Neuronal stem cell (in vitro differentiated cells): ENCODE measurements around the gene GGT6.

ENCODE experiments used
- DNase-seq: peaks from one replicate; pipeline ENCODE4 v3.0.0-alpha.2; 2013; ENCODE audit warnings: low spot score
- H2AFZ ChIP-seq: one replicate; pipeline ENCODE4 v1.6.1; 2013; ENCODE audit warnings: mild to moderate bottlenecking, low read length, inconsistent platforms
- H2AK5ac ChIP-seq: 2 replicates; pipeline ENCODE4 v1.6.1; 2013; ENCODE audit warnings: low read depth, mild to moderate bottlenecking, inconsistent platforms, low read length, moderate library complexity, mixed read lengths
- H2BK120ac ChIP-seq: 2 replicates; pipeline ENCODE4 v1.6.1; 2013; ENCODE audit warnings: low read depth, mild to moderate bottlenecking, inconsistent platforms, low read length, moderate library complexity, mixed read lengths
- H2BK12ac ChIP-seq: one replicate; pipeline ENCODE4 v1.6.1; 2013; ENCODE audit warnings: low read length, inconsistent platforms
- H2BK15ac ChIP-seq: 2 replicates; pipeline ENCODE4 v1.6.1; 2013; ENCODE audit warnings: mild to moderate bottlenecking, low read length, inconsistent platforms, mixed read lengths
- H2BK5ac ChIP-seq: one replicate; pipeline ENCODE4 v1.6.1; 2013; ENCODE audit warnings: inconsistent platforms, mild to moderate bottlenecking, low read length, moderate library complexity
- H3K14ac ChIP-seq: one replicate; pipeline ENCODE4 v1.6.1; 2013; ENCODE audit warnings: low read length, inconsistent platforms
- H3K18ac ChIP-seq: 2 replicates; pipeline ENCODE4 v1.6.1; 2013; ENCODE audit warnings: low read length, inconsistent platforms
- H3K23ac ChIP-seq: 2 replicates; pipeline ENCODE4 v1.6.1; 2013; ENCODE audit warnings: low read depth, mild to moderate bottlenecking, mixed read lengths, low read length, inconsistent platforms; ENCODE audit not compliant: poor library complexity
- H3K27ac ChIP-seq: replicated peaks from 3 replicates; pipeline ENCODE4 v1.5.1; 2013; ENCODE audit warnings: low read length, inconsistent platforms
- H3K27me3 ChIP-seq, 3 experiments: 2 replicates each; pipeline ENCODE4 v1.6.1; 2013; ENCODE audit warnings: low read length in 3 of 3, mild to moderate bottlenecking in 2 of 3, inconsistent platforms in 1 of 3, low read depth in 1 of 3, mixed read lengths in 1 of 3, moderate library complexity in 1 of 3; ENCODE audit not compliant: control insufficient read depth in 3 of 3, insufficient read depth in 3 of 3
- H3K36me3 ChIP-seq, 2 donors: replicated peaks in 1 of 2; 2 replicates each; pipeline ENCODE4 v1.6.1; 2013; ENCODE audit warnings: low read length in 2 of 2; ENCODE audit not compliant: control insufficient read depth in 2 of 2, insufficient read depth in 2 of 2
- H3K4ac ChIP-seq: 2 replicates; pipeline ENCODE4 v1.6.1; 2013; ENCODE audit warnings: inconsistent platforms, mild to moderate bottlenecking, low read length, moderate library complexity
- H3K4me1 ChIP-seq, 2 donors: 1 replicate in 1 of 2; 2 replicates in 1 of 2; pipeline ENCODE4 v1.6.1; 2013; ENCODE audit warnings: low read length in 2 of 2, low read depth in 1 of 2; ENCODE audit not compliant: control insufficient read depth in 2 of 2, insufficient read depth in 1 of 2
- H3K4me2 ChIP-seq: one replicate; pipeline ENCODE4 v1.6.1; 2013; ENCODE audit warnings: mild to moderate bottlenecking, low read length, inconsistent platforms; ENCODE audit not compliant: insufficient read depth, poor library complexity, severe bottlenecking
- H3K4me3 ChIP-seq, 2 donors: 2 replicates each; pipeline ENCODE4 v1.5.1; 2013; ENCODE audit warnings: low read length in 2 of 2, mild to moderate bottlenecking in 2 of 2, inconsistent platforms in 1 of 2, moderate library complexity in 1 of 2
- H3K79me1 ChIP-seq: one replicate; pipeline ENCODE4 v1.6.1; 2013; ENCODE audit warnings: low read depth, mild to moderate bottlenecking, inconsistent platforms, low read length, moderate library complexity
- H3K9ac ChIP-seq: one replicate; pipeline ENCODE4 v1.6.1; 2013; ENCODE audit warnings: mild to moderate bottlenecking, low read depth, low read length, inconsistent platforms; ENCODE audit not compliant: poor library complexity
- H3K9me3 ChIP-seq, 2 donors: replicated peaks in 1 of 2; 2 replicates each; pipeline versions ENCODE3 to v1.6.1; 2013; ENCODE audit warnings: low read length in 2 of 2, mild to moderate bottlenecking in 2 of 2, inconsistent platforms in 1 of 2, low read depth in 1 of 2, mixed read lengths in 1 of 2, moderate library complexity in 1 of 2; ENCODE audit not compliant: control insufficient read depth in 2 of 2, insufficient read depth in 1 of 2
- H4K8ac ChIP-seq: one replicate; pipeline ENCODE4 v1.6.1; 2013; ENCODE audit warnings: low read depth, mild to moderate bottlenecking, inconsistent platforms, low read length, moderate library complexity
- H4K91ac ChIP-seq: one replicate; pipeline ENCODE4 v1.6.1; 2013; ENCODE audit warnings: low read length, low read depth, mild to moderate bottlenecking, inconsistent platforms; ENCODE audit not compliant: poor library complexity
- WGBS, 2 donors: extraction: QIAGEN DNeasy Blood & Tissue Kit; methylation state at CpG; one replicate each; pipeline ENCODE4 v1.1.7; 2013; ENCODE audit warnings: missing lambda C conversion rate in 2 of 2, mixed read lengths in 1 of 2; ENCODE audit not compliant: insufficient read length in 2 of 2, insufficient replicate concordance in 1 of 2; ENCODE audit errors: extremely low coverage in 2 of 2; 5-methylcytosine and 5-hydroxymethylcytosine counted together

GGT6 gene

DNA sequence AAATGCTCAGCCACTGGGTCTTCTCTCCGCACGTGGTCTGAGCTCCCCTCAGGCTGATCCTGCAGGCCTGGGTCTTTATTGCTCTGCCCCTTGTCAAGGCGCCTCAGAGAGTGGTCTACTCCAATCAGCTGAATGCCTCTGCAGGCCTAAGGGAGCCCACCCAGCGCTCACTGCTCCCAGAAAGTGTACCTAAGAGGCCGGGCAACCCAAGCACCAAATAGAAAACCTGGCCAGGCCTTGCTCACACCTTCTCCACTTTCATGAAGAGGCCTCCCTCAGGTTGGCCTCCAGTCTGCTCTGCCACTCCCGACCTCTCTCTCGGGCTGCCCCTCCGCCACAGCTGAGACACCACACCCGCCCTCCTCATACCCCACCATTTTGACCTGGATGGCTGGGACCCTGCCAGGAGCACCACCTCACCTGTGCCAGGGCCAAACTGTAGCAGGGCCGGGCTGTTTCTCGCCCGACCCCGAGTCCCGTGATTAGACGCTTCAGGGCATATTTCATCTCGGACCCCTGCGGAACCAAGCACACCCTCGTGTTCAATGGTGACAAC, 5.9 kb downstream of the GGT6 start:
- Histone ChIP-seq H3K4me2 (peak overlapping the region; percentile 99), H3K27me3 (no peaks in the 10 kb centered on the region), H3K4me3 (peak overlapping the region; percentile 92 to 93), H3K79me1 (peaks cover 10% of the 10 kb centered on the region), H2BK120ac (no peak overlapping the region), H3K9ac (peak overlapping the region; percentile 95), H4K8ac (no peak overlapping the region), H2AFZ (peak overlapping the region; percentile 93), H3K36me3 (peaks cover 30 to 44% of the 10 kb centered on the region in 2 donors), H3K4ac (no peak overlapping the region), H3K18ac (no peak overlapping the region), H2AK5ac (peak overlapping the region; percentile 95), H3K14ac (peak overlapping the region; percentile 86), H2BK12ac (no peak overlapping the region), H3K4me1 (peaks cover 13 to 28% of the 10 kb centered on the region in 2 donors), H3K27ac (no peak overlapping the region), H2BK15ac (no peak overlapping the region), H2BK5ac (peak overlapping the region; percentile 78), H3K9me3 (no peaks in the 10 kb centered on the region), H4K91ac (no peak overlapping the region), H3K23ac (peak overlapping the region; percentile 85)
- WGBS, 2 donors = no CpG with 5 or more reads among the region's 18 CpGs
- DNase-seq = no peak

GRCh38 chr17:4553669-4554068, 6.7 kb downstream of the GGT6 start:
- no peak overlapping the region for H3K14ac ChIP-seq
- H4K8ac ChIP-seq = no peak overlapping the region
- no peak overlapping the region for H3K4me2 ChIP-seq
- H2BK5ac ChIP-seq = no peak overlapping the region
- H3K23ac ChIP-seq = no peak overlapping the region
- no peak overlapping the region for H2AFZ ChIP-seq
- H3K9ac ChIP-seq = no peak overlapping the region
- H4K91ac ChIP-seq = no peak overlapping the region
- H3K4ac ChIP-seq = no peak overlapping the region
- no peak overlapping the region for H3K27ac ChIP-seq
- no peaks in the 10 kb centered on the region for H3K27me3 ChIP-seq
- no peak overlapping the region for H2BK12ac ChIP-seq
- peaks cover 36 to 52% of the 10 kb centered on the region in 2 donors for H3K36me3 ChIP-seq
- H3K4me3 ChIP-seq = peak overlapping the region in 1 of 2 donors; percentile 92
- no peak for DNase-seq
- no peak overlapping the region for H2BK15ac ChIP-seq
- H3K18ac ChIP-seq = no peak overlapping the region
- H3K9me3 ChIP-seq = no peaks in the 10 kb centered on the region
- WGBS, 2 donors = no CpG with 5 or more reads among the region's 9 CpGs
- H3K79me1 ChIP-seq = peaks cover 10% of the 10 kb centered on the region
- H2AK5ac ChIP-seq = no peak overlapping the region
- no peak overlapping the region for H2BK120ac ChIP-seq
- peaks cover 10 to 19% of the 10 kb centered on the region in 2 donors for H3K4me1 ChIP-seq

DNA sequence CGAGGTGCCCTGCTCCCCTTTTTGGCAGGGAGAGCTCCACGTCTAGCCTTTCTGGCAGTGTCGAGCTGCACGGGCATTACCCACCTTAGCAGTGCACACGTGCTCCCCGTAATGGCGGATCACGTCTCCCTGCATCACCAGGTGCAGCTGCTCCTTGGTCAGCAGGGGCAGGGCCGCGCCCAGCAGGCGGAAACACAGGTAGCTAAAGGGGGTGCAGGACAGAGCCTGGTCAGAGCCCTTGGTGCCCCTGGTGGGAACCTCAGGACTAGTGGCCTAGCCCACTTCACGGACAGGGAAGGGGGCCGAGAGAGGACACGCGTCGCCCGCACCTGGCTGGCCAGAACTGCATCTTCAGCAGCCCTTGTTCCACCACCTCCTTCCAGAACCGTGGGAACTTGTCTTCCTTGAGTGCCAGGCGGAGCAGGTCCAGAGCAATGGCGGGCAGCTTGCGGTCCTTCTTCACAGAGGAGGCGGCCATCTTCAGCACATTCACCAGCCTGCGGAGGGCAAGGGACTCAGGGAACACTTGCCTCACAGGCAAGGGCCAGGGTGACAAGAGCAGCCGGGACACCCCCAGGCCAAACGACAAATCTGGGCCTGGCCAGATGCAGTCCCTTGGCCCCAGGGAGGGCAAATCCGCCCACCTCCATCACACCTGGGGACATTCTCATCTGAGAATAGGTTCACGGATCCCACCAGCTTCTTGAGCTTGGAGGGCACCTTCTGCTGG, 8.4 kb downstream of the GGT6 start:
- H3K9ac ChIP-seq = no peak overlapping the region
- H2AK5ac ChIP-seq = no peak overlapping the region
- peaks cover 13 to 17% of the 10 kb centered on the region in 2 donors for H3K4me1 ChIP-seq
- H3K18ac ChIP-seq = no peak overlapping the region
- H3K4me2 ChIP-seq = no peak overlapping the region
- H4K8ac ChIP-seq = no peak overlapping the region
- H4K91ac ChIP-seq = no peak overlapping the region
- no peak for DNase-seq
- no peak overlapping the region for H3K4me3 ChIP-seq
- H3K27me3 ChIP-seq = no peaks in the 10 kb centered on the region
- peaks cover 11% of the 10 kb centered on the region for H3K79me1 ChIP-seq
- peaks cover 42 to 69% of the 10 kb centered on the region in 2 donors for H3K36me3 ChIP-seq
- H2BK5ac ChIP-seq = peak overlapping the region; percentile 29
- H3K27ac ChIP-seq = no peak overlapping the region
- no peak overlapping the region for H2BK12ac ChIP-seq
- H3K14ac ChIP-seq = no peak overlapping the region
- no peak overlapping the region for H2BK15ac ChIP-seq
- no peak overlapping the region for H2BK120ac ChIP-seq
- H2AFZ ChIP-seq = no peak overlapping the region
- H3K9me3 ChIP-seq = no peaks in the 10 kb centered on the region
- no CpG with 5 or more reads among the region's 27 CpGs for WGBS, 2 donors
- H3K23ac ChIP-seq = peak overlapping the region; percentile 73
- no peak overlapping the region for H3K4ac ChIP-seq

GRCh38 chr17:4551141-4551540, 9.2 kb downstream of the GGT6 start:
- DNase-seq = no peak
- H2BK120ac ChIP-seq = no peak overlapping the region
- no peak overlapping the region for H4K91ac ChIP-seq
- H4K8ac ChIP-seq = no peak overlapping the region
- no peak overlapping the region for H3K23ac ChIP-seq
- no peak overlapping the region for H2BK5ac ChIP-seq
- no peak overlapping the region for H2BK15ac ChIP-seq
- no peaks in the 10 kb centered on the region for H3K27me3 ChIP-seq
- no peak overlapping the region for H3K14ac ChIP-seq
- WGBS, 2 donors = no CpG with 5 or more reads among the region's 8 CpGs
- no peak overlapping the region for H3K9ac ChIP-seq
- H3K4me2 ChIP-seq = no peak overlapping the region
- no peak overlapping the region for H3K4ac ChIP-seq
- H3K4me3 ChIP-seq = no peak overlapping the region
- H2AK5ac ChIP-seq = no peak overlapping the region
- peaks cover 11% of the 10 kb centered on the region for H3K79me1 ChIP-seq
- no peak overlapping the region for H2BK12ac ChIP-seq
- no peak overlapping the region for H3K27ac ChIP-seq
- H3K9me3 ChIP-seq = no peaks in the 10 kb centered on the region
- peaks cover 11 to 13% of the 10 kb centered on the region in 2 donors for H3K4me1 ChIP-seq
- no peak overlapping the region for H2AFZ ChIP-seq
- H3K18ac ChIP-seq = no peak overlapping the region
- H3K36me3 ChIP-seq = peaks cover 47 to 77% of the 10 kb centered on the region in 2 donors
